LNCAP (cell line): ENCODE results near the gene NUAK1.

Source experiments
- TF ChIP-seq, protein P1 (sequence below): fragments of 450-650 bp; IDR thresholded peaks from 2 replicates; pipeline ENCODE4 v1.5.1; 2017; ENCODE audit warnings: mild to moderate bottlenecking

The NUAK1 gene

GRCh38 chr12:106037524-106038298 is 101.0 kb downstream of the NUAK1 start:
- TF ChIP-seq, protein P1, sequence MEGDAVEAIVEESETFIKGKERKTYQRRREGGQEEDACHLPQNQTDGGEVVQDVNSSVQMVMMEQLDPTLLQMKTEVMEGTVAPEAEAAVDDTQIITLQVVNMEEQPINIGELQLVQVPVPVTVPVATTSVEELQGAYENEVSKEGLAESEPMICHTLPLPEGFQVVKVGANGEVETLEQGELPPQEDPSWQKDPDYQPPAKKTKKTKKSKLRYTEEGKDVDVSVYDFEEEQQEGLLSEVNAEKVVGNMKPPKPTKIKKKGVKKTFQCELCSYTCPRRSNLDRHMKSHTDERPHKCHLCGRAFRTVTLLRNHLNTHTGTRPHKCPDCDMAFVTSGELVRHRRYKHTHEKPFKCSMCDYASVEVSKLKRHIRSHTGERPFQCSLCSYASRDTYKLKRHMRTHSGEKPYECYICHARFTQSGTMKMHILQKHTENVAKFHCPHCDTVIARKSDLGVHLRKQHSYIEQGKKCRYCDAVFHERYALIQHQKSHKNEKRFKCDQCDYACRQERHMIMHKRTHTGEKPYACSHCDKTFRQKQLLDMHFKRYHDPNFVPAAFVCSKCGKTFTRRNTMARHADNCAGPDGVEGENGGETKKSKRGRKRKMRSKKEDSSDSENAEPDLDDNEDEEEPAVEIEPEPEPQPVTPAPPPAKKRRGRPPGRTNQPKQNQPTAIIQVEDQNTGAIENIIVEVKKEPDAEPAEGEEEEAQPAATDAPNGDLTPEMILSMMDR, result no peak

GRCh38 chr12:106035421-106035820 is 103.3 kb downstream of the NUAK1 start:
- TF ChIP-seq, protein P1, result no peak

- TF ChIP-seq, protein P1, result no peak
These were observed 104.4 kb downstream of the NUAK1 start for GRCh38 chr12:106034316-106034715.

DNA sequence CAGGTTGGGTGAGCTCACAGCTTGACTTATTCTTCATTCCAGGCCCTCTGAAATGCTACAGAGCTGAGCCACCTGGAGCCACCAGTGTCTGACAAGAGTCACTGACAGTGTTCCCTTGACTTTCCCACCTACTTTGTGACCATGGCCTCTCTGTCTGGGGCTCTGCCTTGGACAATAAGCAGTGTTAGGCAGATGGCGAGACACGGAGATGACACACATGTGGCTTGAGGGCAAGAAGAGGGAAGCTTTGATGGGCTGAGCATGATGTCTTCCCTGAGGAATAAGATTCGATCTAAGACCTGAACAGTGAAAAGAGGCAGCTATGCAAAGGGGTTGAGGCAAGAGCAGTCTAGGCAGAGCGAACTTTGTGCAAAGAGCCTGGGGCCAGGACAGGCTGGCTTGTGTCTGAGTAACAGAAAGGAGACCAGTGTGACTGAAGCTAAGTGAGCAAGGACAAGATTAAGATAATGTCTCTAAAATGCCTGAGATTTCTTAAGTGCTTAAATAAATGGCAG is 105.5 kb downstream of the NUAK1 start:
- TF ChIP-seq, protein P1, result no peak

DNA sequence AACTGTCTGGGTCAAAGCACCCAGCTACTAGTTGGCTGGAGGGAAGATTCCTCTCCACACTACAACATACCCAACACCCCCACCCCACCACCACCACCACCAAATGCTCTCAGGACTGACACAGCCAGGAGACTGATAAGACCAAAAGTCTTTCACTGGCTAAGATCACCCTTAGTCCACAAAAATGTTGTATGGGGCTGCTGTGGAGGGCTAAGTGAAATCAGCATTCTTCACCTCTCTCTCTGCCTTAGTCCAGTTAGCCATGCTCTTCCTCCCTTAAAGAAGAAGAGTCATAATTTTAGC is 106.2 kb downstream of the NUAK1 start:
- TF ChIP-seq, protein P1, result no peak

- TF ChIP-seq, protein P1, result no peak; the same call in 1 of the 2 replicates
These were observed 106.8 kb downstream of the NUAK1 start for GRCh38 chr12:106031761-106032622.

DNA sequence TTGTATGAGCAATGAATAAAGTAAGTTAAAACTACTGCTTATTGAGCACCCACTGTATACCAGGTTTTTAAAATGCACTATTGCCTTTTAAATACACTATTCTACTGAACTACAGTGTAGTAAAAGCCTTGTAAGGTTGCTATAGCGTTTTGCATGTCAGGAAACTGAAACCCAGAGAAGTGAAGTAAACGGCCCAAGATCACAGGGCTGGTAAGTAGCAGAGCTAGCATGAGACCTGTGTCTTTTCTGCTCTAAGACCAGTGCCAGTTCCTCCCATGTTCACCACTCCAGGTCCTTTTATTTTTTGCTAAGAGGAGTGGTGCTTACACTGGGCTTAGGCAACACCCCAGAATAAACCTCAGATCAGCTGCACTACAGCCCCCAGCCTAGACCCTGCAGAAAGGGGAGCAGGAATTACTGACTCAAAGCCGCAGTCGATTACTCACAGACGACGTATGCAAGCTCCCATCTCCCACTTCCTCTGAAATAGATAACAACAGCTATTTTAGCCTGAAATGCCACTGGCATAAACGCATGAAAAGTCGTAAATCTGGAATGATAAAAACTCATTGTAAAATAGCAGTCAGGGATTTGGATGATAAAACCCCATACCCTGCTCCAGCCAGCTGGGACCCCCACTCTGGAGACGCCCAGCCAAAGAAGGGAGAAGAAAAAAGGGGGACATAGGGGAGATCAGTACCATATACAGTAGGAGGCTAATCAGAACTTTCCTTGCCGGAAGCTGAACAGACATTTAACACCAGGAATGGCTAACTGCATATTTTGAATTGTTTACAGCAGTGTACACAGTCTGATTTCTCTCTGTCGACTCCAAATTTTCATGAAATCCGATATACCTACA is 108.3 kb downstream of the NUAK1 start:
- TF ChIP-seq, protein P1, result no peak
